ENCODE data around the gene ZNF716.
"Not testable (repeated sequence)": the region's sequence is repeated elsewhere in the genome, so short reads cannot be mapped to it uniquely, and the experiment has no call there.

ZNF716 gene

GRCh38 chr7:57426629-57427003, 23.4 kb upstream of the ZNF716 start:
- DNase-seq (ENCODE audit: low read depth) = no peak

GRCh38 chr7:57427146-57427545, 22.8 kb upstream of the ZNF716 start:
- DNase-seq (ENCODE audit: low read depth) = no peak

GRCh38 chr7:57427594-57427993, 22.4 kb upstream of the ZNF716 start:
- DNase-seq (ENCODE audit: low read depth) = no peak

DNA sequence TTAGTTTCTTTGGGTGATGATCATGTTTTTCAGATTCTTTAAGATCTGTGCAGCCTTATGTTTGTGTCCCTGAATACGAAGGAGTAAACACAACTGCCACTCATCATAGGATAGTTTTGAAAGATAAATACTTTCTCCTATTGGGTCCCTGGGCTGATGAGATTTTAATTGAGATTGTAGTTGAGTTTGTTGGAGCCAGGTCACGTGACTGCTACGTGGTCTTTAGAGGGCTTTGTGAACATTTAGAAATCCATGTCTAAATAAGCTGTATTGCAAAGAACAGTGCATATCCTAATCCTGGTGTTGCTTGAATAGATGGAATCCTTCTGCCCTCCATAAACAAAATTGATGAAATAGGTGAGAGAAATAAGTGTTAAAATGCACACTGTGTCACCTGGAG, 17.4 kb upstream of the ZNF716 start:
- DNase-seq (ENCODE audit: low read depth) = no peak

GRCh38 chr7:57437581-57437980, 12.4 kb upstream of the ZNF716 start:
- no peak for DNase-seq (ENCODE audit: low read depth)

DNA sequence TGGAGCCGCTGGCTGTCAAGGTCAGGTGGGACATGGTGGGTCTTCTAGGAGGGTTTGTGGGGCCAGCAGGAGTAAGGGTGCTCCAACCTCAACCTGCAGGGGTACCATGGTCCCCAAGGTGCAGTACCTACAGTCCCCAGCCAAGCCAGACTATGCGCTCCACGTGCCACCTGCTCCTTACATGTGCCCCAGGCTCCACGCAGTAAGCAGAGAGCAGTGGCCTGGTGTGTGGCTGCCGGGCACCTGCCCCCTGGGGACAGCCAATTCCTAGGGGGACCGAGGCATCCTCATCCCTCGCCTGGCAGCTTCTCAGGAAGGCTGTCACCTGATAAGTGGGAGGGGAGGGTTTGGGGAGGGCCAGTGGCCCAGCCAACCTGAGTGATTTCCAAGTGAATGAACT, 11.7 kb upstream of the ZNF716 start:
- DNase-seq (ENCODE audit: low read depth) = no peak

DNA sequence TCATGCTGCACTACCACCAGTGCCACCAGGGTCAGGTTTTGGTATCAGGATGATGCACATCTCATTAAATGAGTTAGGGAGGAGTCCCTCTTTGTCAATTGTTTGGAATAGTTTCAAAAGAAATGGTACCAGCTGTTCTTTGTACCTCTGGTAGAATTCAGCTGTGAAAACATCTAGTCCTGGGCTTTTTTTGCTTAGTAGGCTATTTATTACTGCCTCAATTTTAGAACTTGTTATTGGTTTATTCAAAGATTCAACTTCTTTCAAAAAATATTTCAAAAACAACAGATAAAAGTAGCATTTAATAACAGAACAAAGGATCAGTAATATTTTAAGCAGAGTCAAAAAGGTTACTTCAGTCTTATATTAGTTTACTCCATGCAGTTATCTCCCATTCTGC, 6.4 kb upstream of the ZNF716 start:
- DNase-seq (ENCODE audit: low read depth) = no peak

- DNase-seq (ENCODE audit: low read depth) = not testable (repeated sequence)
Measured at GRCh38 chr7:57469186-57469828, 19.3 kb downstream of the ZNF716 start.

- DNase-seq (ENCODE audit: low read depth) = not testable (repeated sequence)
Measured at GRCh38 chr7:57480304-57480703, 30.3 kb downstream of the ZNF716 start.

DNA sequence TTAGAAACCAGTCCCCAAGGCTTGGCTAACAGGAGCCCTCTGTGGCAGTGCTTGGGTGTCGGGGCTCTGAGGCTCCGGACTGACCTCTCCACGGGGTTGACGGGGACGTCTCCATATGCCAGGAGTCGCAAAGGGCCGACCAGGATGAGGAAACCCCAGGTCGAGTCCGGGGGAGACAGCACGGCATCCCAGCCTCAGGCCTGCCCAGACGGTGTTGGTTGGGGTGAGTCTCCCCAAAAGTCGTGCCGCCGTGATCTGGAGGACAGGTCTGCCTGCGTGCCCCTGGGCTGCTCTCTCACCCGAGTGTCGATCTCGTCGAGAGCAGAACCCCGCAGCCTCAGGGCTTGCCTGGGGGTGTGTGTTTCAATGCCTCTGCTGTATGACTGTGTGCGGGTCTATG, 35.0 kb downstream of the ZNF716 start:
- DNase-seq (ENCODE audit: low read depth) = not testable (repeated sequence)

GRCh38 chr7:57487957-57488356, 38.0 kb downstream of the ZNF716 start:
- DNase-seq (ENCODE audit: low read depth) = no peak

GRCh38 chr7:57495111-57495510, 45.1 kb downstream of the ZNF716 start:
- DNase-seq (ENCODE audit: low read depth) = not testable (repeated sequence)

GRCh38 chr7:57496395-57496794, 46.4 kb downstream of the ZNF716 start:
- no peak for DNase-seq (ENCODE audit: low read depth)

GRCh38 chr7:57505176-57505575, 55.2 kb downstream of the ZNF716 start:
- DNase-seq (ENCODE audit: low read depth) = no peak
